ENCODE results near the gene CGN.
A peak's percentile ranks its signal among the peaks of the same experiment; 100 is the strongest.

Gene CGN

GRCh38 chr1:151556052-151556451 is 44.9 kb downstream of the CGN start:
- DNase-seq: no peak

DNA sequence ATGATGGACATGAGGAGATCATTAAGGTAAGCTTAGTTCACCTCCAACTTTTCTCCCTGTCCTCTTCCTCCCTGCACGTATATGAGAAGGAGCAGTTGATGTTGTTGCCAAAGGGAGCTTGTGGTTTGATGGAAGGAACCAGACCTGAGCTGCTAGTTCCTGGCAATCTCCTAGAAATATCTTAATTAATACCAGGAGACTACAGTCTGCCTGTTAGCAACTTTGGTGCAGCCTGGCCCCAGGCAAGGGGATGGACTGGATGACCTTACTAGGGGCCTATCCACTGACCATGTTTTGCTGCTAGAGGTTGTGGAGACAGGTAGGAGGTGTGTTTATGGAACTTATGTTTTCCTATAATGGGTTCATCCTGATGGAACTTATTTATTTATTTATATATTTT is 51.5 kb downstream of the CGN start:
- no peak for DNase-seq

GRCh38 chr1:151563376-151563775 is 52.2 kb downstream of the CGN start:
- no peak for DNase-seq

DNA sequence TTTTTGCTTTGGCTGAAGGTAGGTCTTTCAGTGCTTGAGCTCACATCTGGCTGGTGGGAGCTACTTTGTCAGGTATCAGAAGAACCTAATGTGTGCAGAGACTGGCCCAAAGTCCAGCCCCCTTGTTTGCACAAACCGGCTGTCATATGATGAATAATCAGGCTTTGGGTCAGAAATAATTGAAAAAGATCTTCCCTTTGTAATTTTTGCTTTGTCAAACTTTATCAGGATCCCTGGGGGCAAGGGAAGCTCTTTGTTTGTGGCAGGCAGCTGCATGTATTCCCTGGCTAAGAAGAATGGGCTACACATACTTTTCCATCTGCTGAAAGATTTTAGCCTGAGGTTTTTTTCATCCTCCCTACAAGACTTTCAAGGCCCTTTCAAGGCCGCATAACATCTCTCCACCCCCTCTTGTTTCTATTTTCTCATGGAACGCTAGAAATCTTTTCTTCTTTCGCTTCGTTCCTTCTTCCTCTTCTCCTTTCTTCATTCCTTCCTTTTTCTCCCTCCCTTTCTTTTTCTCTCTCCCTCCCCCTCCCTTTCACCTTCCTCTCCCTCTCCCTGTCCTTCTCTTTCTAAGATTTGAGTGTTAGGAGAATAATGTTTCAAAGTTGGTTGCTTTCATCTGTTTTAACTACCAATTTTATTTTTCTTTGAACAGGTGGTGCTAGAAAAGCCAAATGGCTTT is 54.5 kb downstream of the CGN start:
- DNase-seq: no peak

GRCh38 chr1:151568626-151569088 is 57.5 kb downstream of the CGN start:
- peak; percentile 38 for DNase-seq

- DNase-seq: no peak
Measured at GRCh38 chr1:151570819-151571218, 59.6 kb downstream of the CGN start.

DNA sequence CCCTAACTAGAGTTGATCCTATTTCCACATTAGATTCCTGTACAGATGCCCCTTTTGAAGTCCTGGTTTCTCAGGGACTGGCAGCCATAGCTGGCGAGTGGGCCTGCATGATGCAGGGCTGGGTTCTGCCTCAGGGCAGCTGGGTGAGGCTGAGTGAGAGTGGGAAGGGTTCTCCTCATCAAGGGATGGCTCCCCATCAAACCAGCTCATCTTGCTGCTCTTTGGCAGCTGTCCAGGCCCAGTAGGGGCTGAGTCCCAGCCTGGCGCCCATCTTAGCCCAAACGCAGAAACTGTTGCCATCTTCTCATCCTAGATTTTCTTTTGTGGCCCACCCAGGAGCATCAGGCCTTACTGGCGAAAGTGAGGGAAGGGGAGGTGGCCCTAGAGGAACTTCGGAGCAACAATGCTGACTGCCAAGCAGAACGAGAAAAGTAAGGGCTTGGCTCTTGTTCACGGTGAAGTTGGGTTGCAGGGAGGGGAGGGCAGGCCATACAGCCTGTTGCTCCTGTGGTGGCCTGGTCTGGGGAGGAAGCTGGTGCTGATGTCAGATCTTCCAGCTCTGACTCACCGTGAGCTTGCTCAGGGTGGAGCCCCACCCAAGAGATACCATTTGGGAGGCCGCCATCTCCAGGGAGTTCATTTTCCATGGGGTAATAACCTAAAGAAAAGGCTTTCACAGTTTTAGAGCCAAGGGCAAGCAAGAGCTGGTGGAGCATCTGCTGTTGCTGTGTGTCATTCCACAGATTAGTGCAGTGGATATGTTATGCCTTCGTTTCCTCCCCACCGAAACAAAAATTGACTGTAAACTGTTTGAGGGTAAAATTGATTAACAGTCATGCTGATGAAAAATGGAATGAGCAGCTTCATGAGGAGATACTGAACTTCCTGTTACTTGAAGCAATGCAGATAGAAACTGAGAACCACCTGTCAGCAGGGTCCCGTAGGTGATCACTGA is 63.7 kb downstream of the CGN start:
- DNase-seq: no peak

GRCh38 chr1:151577173-151577572 is 66.0 kb downstream of the CGN start:
- no peak for DNase-seq

- no peak for DNase-seq
Measured at GRCh38 chr1:151578941-151579340, 67.8 kb downstream of the CGN start.

- no peak for DNase-seq
Measured at GRCh38 chr1:151579436-151580225, 68.4 kb downstream of the CGN start.

GRCh38 chr1:151581451-151581850 is 70.3 kb downstream of the CGN start:
- DNase-seq: no peak

- DNase-seq: no peak
Measured at GRCh38 chr1:151581921-151582320, 70.7 kb downstream of the CGN start.

DNA sequence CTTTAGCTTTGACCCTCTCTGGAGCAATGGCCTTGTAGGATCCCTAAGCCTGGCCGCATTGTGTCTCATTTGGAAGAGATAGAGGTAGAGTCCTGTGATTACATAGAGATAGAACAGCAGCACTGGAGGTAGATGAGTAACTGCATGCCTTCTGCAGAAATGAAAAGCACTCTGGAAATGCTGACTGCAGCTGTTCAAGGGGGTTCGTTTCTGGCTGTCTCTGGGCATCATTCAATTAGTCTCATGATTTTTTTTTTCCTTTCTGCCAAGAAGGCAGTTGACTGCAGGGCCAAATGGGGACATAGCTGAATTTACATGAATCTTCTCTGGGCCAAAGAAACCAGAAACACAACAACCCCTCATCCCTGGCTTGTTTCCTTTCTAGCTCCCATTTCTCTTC is 72.6 kb downstream of the CGN start:
- no peak for DNase-seq

DNA sequence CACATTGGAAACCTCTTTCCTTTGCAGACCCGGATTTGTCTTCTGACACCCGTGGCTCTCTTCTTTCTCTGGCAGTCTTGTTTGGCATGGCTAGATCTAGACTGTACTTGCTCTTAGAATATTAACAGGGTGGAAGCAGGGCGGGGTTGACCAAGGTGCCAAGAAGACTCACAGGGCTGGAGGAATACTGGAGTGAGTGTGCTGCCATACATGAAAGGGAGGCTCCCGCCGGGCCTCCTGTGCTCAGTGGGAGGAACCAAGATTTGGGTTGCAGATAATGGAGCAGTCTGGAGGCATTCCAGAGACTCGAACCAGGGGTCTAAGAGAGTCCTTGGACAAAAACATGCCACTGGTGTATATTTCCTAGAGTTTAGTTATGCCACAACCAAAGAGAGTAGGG is 73.1 kb downstream of the CGN start:
- DNase-seq: no peak

GRCh38 chr1:151584780-151585179 is 73.6 kb downstream of the CGN start:
- no peak for DNase-seq

- DNase-seq: no peak
Measured at GRCh38 chr1:151585622-151586021, 74.4 kb downstream of the CGN start.

All from CD4-positive, alpha-beta T cell treated with Interleukin-21 for 1 hour (primary cell).